ENCODE data around the gene AQP10. TPM values are rescaled to one million over a fixed set of nuclear protein-coding genes. Genes with fewer than 3 reads are reported as not detected.

AQP10 gene
- total and polyA plus RNA-seq, 11 donors, result 0.15 to 1.2 (median 0.55) TPM; not detected in 3

- H3K4me3 ChIP-seq, result peak overlapping the region; percentile 70 to 99 (median 75)
- H3K27ac ChIP-seq, result peak overlapping the region; percentile 58 to 94 (median 88)
- ATAC-seq (peak; percentile 27 to 69 (median 59)), DNase-seq (peak in 4 of 5 donors; percentile 76 to 81 (median 80))
- WGBS, 4 donors, result 1 to 2% (median 1%) methylated on average over 36 to 63 of the region's 63 CpGs
- peaks cover 0 to 12% (median 2%) of the 10 kb centered on the region in 9 donors for H3K36me3 ChIP-seq
- peaks cover 0 to 61% (median 35%) of the 10 kb centered on the region in 12 donors for H3K4me1 ChIP-seq
- peaks cover 0 to 3% (median 0%) of the 10 kb centered on the region in 9 donors for H3K27me3 ChIP-seq
- TF ChIP-seq POLR2A (IDR thresholded peaks at IDR 0.05) (peak in 1 of 2 donors; percentile 19), CTCF (IDR thresholded peaks at IDR 0.05) (peak; percentile 27 to 69 (median 52))
- no peaks in the 10 kb centered on the region for H3K9me3 ChIP-seq
- intact Hi-C loops (cut with DNase I), result loop anchor here in 5 of 10 donors (2.0 to 10.0 kb wide), 3 partner anchors 53 to 131 kb away; partner anchors contain the start of genes HAX1 (in 4 of the 5) and TPM3 (in 1 of the 5)
Observed at GRCh38 chr1:154325583-154326545, 5.0 kb downstream of the AQP10 start.

- H3K4me1 ChIP-seq, result peaks cover 0 to 59% (median 33%) of the 10 kb centered on the region in 12 donors
- intact Hi-C loops (cut with DNase I), result loop anchor here in 5 of 10 donors (2.0 to 10.0 kb wide), 3 partner anchors 54 to 132 kb away; partner anchors contain the start of genes HAX1 (in 4 of the 5) and TPM3 (in 1 of the 5)
- 57 to 64% (median 62%) methylated on average over 6 of the region's 6 CpGs for WGBS, 4 donors
Observed at GRCh38 chr1:154326546-154327465, 5.9 kb downstream of the AQP10 start.

More at GRCh38 chr1:154326546-154327465, 5.9 kb downstream of the AQP10 start:
- peaks cover 0 to 3% (median 0%) of the 10 kb centered on the region in 9 donors for H3K27me3 ChIP-seq
- no peaks in the 10 kb centered on the region for H3K9me3 ChIP-seq
- peak in 4 of 12 donors; percentile 12 to 32 (median 22) for TF ChIP-seq CTCF (IDR thresholded peaks at IDR 0.05)
- TF ChIP-seq POLR2A (IDR thresholded peaks at IDR 0.05), result no peak
- ATAC-seq (peak; percentile 1 to 39 (median 36)), DNase-seq (peak in 4 of 5 donors; percentile 38 to 70 (median 49))
- peaks cover 0 to 21% (median 11%) of the 10 kb centered on the region in 9 donors for H3K36me3 ChIP-seq
- H3K4me3 ChIP-seq, result peak overlapping the region in 11 of 12 donors; percentile 70 to 99 (median 75)
- peak overlapping the region; percentile 58 to 94 (median 88) for H3K27ac ChIP-seq
